ENCODE data around the gene SURF1.
A peak's percentile ranks its signal among the peaks of the same experiment; 100 is the strongest.

Gene SURF1

DNA sequence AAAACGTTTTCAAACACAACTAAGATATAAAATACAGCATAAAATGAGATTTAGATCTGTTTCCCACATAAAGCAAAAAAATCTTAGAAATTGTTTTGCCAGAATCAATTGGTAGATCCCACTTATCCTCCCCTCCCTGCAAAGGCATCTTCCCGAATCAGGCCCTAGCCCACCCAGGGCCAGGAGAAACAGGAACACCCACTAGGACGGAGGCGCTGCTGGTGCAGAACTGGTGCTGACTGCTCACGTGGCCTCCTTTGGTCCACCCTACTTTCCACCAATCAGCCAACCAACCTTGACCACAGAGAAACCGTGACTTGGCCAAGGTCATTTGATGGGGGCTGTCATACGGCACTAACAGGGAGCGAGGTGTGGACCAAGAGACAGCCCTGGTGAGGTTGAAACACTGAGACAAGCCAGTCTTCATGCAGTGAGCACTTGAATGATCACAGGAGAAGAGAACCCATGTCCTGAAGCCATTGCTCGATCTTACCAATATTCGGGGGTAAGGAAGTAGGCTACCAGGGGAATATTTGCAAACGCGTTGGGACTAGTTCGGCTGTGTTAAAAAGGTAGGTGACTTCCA lies 5.3 kb upstream of the SURF1 start:
- DNase-seq (ENCODE audit: low spot score), result no peak

DNA sequence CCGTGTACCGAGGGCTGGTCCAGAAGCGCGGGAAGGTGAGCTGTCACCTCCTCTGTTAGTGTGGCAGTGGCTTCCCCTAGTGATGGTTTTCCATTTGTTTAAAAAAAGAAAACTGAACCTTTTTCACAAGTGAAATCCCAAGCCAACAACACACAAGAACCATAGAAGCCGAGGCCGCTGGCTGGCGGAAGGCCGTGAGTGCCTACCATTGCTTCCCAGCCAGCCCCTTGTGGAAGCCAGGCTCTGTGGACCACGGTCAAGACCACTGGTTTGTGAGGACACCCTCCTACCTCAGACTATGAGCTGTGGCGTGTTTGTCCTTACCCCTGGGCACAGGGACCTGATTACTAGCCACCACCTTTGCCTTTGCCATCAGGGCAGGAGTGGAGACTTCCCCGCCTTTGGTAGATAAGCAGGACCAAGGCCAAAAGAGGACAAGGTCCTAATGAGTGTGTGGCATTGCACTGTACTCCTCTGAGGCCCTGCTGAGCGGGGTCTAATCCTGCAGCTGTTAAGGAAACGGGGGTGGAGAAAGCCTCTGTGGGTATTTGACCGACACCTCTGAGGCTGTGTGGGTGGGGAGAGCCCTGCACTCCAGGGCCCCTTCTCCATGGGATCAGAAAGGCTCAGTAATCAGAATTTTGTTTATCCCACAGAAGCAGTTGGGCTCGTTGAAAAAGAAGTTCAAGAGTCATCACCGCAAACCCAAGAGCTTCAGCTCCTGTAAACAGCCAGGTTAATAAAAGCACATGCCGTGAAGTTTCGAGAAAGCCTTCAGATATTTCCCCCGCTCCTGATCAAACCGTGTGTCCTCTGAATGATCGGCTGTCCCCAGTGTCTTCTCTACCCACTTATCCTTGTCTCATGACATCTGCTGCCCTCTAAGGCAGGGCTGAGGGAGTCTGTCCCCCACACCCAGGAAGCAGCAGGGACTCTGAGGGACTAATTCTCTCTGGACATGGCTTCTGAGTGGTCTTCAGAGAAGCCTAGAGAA lies 4.4 kb upstream of the SURF1 start:
- DNase-seq (ENCODE audit: low spot score), result no peak

DNA sequence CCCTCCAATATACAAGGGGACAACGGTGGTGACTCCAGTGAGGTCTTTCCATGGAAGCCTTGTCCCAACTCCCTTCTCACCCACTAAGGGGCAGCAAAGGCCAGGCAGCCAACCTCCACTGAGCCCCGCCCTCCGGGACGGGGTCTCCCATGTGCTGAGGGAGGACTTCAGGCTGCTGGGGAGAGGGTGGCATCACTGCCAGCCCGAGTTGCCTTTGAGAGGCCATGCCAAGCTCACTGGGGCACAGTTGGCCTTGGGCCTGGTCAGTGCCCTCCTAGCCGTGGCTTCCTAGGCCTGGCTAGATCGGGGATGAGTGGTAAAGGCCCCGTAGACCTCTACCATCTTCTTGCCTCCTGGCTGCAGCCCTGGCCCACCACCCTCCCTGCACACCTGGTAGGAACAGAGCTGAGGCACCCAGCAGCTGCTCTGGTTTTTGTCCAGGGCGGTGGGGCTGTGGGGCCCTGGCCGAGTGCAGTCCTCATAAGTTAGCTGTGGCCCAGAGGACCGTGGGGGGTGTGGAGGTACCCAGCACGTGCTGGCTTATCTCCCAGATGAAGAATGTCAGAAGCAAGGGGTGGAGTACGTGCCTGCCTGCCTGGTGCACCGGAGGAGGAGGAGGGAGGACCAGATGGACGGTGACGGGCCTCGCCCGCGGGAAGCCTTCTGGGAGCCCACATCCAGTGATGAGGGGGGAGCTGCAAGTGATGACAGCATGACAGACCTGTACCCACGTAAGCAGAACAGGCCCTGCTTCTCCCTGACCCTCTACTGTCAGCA lies 3.3 kb upstream of the SURF1 start:
- no peak for DNase-seq (ENCODE audit: low spot score)

DNA sequence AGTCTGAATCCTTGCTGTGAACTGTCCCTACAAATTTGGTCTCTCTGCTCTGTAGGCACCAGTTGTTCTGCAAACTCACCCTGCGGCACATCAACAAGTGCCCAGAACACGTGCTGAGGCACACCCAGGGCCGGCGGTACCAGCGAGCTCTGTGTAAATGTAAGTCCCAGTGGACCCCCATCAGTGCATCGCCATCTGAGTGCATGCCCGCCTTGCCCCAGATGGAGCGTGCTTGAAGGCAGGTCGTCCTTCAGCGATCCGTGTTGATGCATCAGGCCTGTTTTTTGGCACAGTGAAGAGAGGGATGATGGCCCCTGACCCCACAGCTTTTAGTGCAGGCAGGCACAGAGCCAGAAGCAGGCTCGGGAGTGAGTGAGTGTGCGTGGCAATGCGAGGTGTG lies 1.4 kb upstream of the SURF1 start:
- no peak for DNase-seq (ENCODE audit: low spot score)

DNA sequence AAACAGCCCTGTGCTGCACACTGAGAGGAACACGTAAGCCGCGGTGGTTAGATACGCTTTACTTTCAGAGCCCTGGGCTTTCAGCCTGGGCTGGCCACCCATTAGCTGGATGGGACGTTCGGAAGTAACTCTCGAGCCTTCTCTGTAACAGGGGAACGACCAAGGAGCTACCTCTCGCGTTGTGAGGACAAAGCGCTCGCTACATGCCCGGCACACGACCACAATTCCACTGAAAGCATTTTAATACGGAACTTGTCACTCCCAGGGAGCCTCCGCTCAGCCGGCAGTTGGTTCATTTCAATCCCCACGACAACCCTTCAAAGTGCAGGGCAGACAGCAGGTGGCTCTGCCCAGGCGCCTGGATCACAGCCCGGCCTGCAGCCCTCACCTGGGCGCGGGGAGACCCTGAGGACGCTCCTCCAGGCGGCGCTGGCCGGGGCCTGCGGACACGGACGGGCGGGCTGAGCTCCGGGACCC lies 368 bp downstream of the SURF1 start:
- DNase-seq (ENCODE audit: low spot score), result no peak

DNA sequence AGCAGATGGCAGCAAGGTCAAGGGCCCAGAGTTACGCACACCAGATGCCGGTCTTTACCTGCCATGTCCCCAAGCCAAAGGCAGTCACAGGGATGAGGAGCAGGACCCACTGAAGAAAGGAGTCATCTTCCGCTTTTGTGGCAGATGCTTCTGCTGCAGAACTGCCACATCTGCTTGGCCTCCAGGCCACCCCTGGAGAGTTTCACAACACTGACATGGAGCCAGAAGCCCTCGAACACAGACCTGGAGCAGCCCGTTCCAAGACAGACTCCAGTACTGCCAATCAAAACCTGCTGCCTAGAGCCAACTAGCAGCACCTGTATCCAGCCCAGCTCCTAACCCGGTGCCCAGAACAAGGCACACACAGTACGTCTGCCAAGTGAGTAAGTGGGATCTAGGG lies 1.5 kb downstream of the SURF1 start:
- no peak for DNase-seq (ENCODE audit: low spot score)

DNA sequence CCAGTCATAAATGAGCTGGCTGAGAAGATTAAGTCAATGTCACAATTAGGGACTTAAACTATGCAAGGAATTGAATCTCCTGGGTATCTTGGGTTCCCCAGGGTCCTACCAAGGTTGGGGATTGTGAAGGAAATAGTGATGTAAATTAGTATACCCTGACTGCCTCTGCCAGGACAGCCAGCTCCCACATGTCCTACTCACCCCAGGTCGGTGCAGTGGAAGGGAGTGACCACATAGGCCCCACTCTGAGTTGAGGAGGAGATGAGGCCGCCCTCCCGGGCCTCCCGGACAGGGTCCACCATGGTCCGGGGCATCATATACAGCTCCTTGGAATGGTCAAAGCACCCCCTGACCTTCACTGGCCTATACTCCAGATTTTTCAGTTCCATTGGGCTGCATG lies 2.7 kb downstream of the SURF1 start:
- no peak for DNase-seq (ENCODE audit: low spot score)

DNA sequence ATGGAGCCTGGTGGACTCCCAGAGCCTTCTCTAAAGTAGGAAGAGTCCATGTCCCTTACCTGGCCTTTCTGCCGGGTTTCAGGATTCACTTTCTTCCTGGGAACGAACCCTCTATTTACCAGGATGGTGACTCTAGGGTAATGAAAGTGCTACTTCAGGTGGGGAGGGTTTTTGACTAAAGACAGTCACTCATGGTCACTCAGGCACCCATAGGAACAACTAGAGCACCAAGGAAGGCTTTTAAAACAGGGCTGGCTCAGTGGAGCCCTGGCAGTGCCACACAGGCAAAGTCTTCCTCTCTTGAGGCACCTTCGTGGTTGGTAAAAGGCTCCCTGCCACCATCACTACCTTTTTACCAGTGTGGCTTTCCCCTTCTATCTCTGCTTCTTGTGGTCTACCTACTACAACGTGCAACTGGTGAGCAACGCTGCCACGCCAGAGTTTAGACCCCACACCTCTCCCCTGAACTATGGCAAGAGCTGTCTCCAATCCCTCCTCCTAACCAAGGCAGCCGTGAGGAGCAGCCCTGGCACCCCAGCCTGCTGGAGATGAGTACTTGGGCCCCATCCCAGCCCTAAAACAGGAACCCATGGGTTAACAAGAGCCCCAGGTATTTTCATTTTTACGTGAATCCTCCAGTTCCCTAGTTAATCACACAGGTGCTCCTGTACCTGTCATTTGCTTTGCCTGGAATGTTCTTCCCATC lies 3.5 kb downstream of the SURF1 start:
- DNase-seq (ENCODE audit: low spot score), result no peak

DNA sequence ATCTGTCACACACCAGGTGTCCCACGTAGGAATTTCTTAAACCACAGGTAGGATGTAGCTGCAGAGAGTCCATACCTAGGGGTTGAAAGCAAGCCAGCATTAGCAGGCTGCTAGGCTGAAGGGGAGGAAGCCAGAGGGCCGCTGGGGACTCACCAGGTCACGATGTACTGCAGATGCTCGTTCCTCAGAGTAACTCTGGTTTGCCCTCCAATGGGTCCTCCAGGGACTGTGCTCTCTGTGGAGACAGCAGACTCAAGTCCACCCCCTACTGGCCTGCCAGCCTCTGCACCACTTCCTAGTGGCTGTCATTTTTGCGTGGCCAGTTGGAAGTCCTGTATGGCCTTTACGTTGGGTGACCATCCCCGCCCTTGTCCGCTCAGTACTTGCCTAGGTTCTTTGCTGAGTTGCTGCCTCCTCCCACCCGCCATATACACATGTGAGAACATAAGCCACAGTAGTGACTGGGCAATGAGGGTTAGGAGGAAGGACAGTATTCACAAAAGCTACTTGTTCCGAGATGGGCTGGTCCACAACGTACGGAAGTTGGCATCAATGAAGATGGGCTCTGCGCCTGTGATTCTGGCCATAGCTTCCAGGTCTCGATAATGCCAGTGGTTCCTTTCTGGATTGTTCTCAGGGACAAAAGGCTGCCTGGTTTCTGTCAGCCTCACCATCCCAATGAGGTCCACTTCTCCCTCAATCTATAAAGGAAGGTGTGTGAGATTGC lies 4.2 kb downstream of the SURF1 start:
- DNase-seq (ENCODE audit: low spot score), result peak; percentile 68

DNA sequence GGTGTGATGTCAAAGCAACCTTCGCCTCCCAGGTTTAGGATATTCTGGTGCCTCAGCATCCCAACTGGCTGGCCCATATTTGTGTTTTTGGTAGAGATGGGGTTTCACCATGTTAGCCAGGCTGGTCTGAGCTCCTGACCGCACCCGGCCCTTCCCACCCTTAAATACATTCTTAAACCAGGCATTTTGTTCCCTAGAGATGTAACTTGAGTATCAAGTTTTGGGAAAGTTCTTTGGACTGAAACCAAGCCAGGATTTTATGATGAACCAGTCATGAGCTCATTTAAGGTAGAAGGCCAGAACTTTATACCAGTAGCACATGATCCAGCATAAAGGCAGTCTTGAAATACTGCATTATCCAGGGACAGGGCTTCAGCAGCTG lies 4.8 kb downstream of the SURF1 start:
- DNase-seq (ENCODE audit: low spot score), result no peak

DNA sequence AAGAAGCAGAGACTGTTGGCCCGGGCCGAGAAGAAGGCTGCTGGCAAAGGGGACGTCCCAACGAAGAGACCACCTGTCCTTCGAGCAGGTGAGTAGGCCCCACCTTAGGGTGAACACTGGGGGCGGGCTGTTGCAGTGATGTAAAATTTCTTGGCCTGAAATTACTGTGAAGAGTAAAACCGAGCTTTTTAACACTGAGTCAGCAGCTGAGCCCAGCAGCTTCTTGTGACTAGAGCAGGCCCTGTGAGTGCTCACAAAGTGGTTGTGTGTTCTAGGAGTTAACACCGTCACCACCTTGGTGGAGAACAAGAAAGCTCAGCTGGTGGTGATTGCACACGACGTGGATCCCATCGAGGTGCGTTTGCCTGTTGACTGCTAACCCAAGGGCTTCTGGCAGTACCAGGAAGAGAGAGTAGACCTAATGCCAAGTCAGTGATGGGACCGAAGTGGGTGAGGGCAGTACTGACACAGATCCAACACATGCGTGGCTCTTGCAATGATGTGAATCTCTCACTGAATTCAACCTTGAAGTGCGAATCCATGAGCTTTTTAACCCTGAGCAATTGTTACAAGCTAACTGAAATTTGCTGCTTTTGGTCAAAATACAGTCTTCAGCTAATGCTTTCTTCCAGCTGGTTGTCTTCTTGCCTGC lies 6.2 kb downstream of the SURF1 start:
- no peak for DNase-seq (ENCODE audit: low spot score)

DNA sequence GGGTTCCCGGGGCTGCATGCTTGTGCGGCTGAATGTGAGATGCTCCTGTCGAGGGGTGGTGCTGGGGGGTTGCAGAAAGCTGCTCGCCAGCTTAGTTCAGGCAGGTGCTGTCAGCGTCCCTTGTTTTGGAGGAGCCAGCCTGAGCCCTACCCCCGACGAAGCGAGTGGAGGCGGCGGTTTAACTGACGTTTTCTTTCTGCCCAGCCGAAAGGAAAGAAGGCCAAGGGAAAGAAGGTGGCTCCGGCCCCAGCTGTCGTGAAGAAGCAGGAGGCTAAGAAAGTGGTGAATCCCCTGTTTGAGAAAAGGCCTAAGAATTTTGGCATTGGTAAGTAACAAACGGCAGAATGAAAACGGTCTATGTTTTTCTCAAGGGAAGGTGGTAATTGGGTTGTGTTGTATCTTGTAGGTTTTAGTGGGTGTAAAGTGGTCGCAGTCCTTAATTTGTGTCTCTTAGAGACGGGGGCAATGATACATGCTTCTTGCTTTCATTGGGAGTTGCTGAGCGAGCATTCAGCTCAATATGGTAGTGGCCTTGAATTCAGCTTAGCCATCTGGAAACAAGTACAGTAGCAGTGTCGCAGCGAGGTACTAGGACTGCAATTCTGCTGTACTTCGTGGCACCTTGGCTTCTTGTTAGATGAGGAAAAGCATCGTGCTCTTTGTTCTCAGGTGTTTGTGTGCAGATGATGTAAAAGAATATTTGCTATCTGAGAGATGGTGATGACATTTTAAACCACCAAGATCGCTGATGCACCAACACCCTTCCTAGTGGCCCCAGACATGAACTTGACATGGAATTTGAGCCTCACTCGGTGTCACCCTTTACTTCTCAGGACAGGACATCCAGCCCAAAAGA lies 7.3 kb downstream of the SURF1 start:
- DNase-seq (ENCODE audit: low spot score), result no peak

DNA sequence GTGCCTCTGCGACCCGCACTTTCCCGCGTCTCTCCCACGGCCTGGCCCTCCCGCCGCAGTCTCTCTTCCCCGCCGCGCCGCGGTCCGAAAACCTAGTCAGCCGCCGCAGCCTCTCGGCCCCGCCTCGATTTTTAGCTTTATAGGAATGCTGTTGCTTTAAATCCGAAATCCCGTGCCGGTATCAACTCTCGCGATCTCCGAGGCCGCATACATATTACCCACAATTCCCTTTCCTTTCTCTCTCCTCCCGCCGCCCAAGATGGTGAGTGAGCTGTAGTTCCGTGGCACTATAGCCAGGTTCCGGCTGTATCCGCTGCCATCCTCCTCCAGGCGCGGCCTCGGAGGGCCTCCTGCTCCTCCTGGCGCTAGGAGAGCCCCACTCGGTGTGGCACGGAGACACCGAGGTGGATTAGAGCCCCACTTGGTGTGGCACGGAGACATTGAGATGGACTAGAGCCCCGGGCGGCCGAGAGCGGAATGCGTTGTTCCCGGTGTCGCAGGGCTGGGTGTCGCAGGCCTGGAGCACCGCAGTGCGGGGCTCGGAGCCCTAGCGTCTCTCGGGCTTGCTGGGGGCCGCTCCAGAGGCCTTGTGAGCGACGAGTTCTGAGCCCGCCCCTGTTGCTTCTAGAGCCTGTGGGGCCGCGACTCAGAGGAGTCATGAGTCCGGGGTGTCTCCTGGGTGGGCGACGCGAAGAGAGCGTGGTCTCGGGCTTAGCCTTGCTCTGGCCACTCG lies 8.1 kb downstream of the SURF1 start, which contains the start of the genes MED22 and RPL7A:
TSS of gene MED22 (minus strand) at position 147 of the 733 bp plus-strand sequence. CDS start 1,469 bp downstream, outside the sequence.
TSS of gene RPL7A (plus strand) at position 234 of the 733 bp plus-strand sequence. CDS start at position 260, 26 bp downstream.
- DNase-seq (ENCODE audit: low spot score), result peak; percentile 92

DNA sequence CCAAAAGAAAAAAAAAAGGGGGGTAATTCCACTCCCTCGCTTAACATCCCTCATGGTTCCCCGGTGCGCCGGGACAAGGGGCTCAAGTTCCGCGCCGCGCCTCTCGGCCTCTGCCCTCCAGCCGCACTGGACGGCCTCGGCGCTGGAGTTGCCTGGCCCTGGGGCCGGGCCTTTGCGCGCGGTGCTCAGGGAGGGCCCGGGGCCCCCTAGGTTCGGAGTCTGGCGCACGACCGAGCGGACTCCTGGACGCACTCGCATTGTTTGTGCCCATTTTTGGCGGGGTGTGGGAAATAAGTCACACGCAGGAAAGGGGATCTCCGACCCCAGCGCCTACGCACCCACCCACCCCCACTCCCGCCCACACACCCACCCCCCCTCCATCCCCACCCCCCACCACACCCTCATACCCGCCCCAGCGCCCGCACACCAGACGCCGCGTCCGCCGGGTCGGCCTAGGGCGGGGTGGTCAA lies 8.7 kb downstream of the SURF1 start:
- peak; percentile 72 for DNase-seq (ENCODE audit: low spot score)

DNA sequence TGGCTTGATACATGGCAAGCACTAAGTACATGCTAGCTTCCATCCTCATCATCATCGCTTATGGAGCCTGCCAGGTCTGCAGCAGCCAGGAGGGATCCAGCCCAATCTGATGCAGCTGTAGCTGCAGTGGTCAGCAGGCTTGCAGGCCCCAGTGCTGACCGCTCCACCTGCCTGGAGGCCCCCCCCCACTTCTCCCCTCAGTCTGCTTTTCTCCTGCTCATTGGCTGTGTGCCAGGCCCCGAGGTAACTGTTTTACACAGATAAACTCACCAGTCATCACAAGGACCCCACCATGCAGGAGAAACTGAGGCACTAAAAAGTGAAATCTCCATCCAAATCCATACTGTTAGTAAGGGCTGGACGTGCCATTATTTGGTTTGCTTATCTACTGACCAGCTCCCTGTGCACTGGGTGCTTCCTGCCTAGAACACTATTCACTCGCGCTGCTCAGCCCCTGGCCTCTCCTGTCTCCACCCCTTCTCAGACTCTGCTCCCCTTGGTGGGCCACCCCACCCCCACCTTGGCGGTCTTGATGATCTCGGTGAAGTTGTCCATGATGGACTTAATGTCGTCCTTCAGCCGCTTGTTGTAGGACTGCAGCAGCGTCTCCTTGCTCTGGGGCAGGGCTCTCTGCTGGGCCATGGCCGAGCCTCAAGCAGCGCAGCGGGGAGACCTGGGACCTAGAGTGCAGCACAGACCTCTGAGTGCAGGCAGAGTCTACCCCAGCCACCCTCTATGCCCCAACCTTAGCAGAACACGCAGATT lies 10.1 kb downstream of the SURF1 start:
- DNase-seq (ENCODE audit: low spot score), result no peak

DNA sequence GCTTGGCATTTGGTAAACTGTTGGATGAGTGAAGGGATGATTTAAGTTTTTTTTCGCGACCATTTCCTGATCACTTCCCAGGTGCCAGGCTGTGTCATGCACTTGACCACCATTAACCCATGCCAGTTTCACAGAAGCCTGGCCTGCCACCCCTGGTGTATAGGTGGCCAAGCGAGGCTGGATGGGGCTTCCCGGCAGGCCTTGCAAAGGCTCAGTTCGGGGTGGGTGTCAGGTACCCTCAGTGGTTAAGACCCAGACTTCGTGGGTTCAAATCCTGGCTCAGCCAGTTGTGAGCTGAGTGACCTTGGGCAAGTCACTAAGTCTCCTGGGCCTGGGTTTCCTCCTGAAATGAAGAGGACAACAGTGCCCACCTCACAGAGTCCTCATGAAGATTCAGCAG lies 10.7 kb downstream of the SURF1 start:
- DNase-seq (ENCODE audit: low spot score), result no peak

DNA sequence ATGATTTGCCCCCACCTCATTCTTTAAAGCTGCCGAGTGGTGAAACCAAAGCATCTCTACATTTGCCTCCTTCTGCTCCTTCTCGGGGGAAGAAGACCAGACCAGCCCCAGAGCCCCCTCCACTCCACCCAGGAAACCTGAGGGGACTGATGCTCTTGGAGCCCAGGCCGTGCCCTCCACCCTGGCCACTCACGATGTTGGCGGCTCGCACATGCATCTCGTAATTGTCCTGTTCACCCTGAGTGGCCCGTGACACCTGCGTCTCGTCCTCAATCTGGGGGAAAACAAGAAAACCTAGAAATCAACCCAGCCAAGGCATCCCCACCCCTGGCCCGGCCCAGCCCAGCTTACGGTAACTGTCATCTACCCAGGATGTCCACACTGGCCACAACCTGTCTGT lies 11.3 kb downstream of the SURF1 start:
- no peak for DNase-seq (ENCODE audit: low spot score)

DNA sequence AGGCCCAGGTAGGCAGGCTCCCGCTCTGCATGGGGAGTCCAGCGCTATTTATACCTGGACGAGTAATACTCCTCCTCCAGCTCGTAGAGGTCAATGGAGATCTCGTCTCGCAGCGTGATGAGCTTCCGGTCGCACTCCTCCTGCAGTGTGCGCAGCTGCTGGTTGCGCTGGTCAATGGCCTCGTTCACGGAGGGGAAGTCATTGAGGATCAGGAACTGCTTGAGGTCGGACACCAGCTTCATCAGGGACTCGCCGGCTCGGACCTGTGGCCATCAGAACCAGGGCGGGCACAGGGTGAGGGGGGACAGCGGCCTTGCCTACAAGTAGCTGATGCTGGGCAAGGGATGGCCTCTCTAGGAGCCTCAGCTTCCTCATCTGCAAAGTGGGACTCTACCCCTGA lies 12.2 kb downstream of the SURF1 start:
- DNase-seq (ENCODE audit: low spot score), result no peak

Data from HuH-7.5 (cell line).